NCI-H82 treated with DMSO at 0.1 percent for 48 hours (cell line): Measurements from ENCODE around the gene TP73.

Experiments used
- DNase-seq: peaks from one replicate; lab custom pipeline; 2025; ENCODE audit not compliant: unreplicated experiment; lab: John Stamatoyannopoulos, UW

The TP73 gene

GRCh38 chr1:3671371-3672180, 19.3 kb downstream of the TP73 start:
- DNase-seq: no peak

- DNase-seq: no peak
Measured at GRCh38 chr1:3672231-3672970, 20.1 kb downstream of the TP73 start.

DNA sequence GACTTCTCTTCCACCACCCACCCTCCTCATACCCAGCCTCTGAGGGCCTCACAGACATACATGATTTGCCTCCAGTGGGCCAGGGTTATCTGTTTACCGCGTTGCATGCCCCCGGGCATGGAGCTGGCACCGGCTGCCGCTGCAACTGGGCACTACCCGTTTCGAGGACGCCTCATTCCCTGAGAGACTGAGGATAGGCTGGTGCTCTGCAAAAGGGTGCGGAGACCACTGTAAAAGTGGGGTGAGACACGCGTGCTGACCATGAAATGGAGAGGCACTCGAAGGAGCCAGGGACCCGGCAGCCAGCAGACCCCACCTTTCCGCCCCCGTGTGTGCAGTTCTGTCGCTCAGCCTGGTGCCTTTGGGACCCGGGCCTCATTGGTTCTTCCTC, 20.6 kb downstream of the TP73 start:
- no peak for DNase-seq

DNA sequence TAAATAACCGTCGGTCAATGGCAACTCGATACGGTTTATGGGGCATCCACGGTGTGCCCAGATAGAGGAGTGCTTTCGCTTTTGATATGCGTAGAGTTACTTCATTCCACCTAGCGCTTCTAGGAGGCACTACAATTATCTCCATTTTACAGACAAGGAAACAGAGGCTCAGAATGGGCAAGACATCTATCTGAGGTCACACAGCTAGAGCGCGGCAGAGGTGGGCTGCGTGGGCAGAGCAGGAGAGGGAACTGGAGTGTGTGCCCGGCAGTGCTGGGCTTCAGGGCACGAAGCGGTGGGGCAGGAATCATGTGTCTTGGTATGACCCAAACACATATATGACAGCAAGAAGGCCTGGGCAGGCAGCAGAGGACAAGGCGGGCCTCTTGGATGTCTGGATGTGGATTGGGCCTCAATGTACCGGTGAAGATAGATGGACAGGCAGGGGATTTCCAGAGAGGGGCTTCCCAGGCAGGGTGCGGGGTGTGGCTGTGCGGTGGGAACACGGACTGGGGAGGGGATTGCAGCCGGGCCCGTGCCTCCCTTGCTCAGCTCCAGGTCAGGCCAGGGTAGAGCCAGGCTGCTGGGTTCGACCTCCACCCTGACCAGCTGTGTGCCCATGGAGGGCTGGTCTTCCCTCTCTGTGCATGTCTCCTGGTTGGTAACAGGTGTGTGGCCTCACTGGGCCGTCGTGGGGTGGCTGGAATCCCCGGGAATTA, 21.2 kb downstream of the TP73 start:
- no peak for DNase-seq

GRCh38 chr1:3674100-3675094, 22.1 kb downstream of the TP73 start:
- no peak for DNase-seq

GRCh38 chr1:3675436-3675835, 23.1 kb downstream of the TP73 start:
- DNase-seq: no peak

DNA sequence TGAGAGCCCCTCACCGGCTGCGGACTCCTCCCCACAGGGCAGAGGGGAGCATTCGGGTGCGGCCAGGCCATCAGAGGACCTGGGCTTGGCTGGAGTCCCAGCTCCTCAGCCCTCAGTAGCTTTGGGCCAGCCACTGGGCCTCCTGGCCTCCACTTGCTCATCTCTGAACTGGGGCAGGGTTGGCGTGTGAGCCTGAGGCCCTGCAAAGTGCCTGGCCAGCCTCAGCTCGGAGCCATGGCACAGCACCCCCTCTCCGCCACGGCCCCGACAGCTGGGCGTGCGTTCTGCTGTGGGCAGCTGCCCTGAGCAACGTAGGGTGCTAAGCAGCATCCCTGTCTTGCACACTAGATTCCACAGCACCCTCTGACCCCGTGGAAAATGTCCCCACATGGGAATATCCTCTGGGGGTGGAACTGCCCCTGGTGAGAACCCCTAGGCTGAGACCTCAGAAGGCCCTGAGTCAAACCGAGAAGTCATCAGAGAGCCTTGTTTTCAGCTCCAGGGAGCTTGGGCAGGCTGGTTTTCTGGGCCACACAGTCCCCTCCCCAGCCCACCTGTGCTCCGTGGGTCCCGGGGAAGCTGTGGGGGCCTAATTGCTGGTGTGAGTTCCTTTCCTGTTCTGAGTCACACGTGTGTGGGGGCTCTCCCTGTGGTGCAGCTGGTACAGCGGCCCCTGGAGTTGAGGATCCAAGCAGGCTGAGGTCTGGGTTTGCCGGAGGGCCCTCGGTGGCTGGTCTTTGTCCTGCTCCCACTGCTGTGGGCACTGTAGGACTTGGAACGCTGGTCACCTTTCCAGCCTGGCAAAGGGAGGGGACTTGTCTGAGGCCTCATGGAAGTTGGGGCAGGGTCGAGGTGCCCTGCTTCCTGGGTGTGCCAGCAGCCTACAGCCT, 24.5 kb downstream of the TP73 start:
- DNase-seq: no peak

DNA sequence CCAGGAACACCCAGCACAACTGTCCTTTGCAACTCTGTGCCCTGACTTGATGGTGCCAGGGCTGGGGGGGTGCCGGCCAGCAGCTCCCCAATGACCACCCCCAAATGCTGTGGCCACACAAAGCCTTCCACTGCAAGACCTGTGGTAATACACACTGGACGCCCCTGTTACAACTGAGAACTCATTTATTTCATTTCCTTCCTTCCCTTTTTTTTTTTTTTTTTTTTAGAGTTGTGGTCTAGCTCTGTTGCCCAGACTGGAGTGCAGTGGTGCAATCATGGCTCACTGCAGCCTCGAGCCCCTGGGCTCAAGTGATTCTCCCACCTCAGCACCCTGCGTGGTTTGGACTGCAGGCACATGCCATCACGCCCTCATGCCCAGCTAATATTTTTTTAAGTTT, 25.2 kb downstream of the TP73 start:
- DNase-seq: no peak

GRCh38 chr1:3678361-3679097, 26.2 kb downstream of the TP73 start:
- no peak for DNase-seq

GRCh38 chr1:3679098-3679555, 26.8 kb downstream of the TP73 start:
- DNase-seq: no peak

GRCh38 chr1:3679799-3680453, 27.6 kb downstream of the TP73 start:
- DNase-seq: no peak

GRCh38 chr1:3680488-3681230, 28.3 kb downstream of the TP73 start:
- no peak for DNase-seq

DNA sequence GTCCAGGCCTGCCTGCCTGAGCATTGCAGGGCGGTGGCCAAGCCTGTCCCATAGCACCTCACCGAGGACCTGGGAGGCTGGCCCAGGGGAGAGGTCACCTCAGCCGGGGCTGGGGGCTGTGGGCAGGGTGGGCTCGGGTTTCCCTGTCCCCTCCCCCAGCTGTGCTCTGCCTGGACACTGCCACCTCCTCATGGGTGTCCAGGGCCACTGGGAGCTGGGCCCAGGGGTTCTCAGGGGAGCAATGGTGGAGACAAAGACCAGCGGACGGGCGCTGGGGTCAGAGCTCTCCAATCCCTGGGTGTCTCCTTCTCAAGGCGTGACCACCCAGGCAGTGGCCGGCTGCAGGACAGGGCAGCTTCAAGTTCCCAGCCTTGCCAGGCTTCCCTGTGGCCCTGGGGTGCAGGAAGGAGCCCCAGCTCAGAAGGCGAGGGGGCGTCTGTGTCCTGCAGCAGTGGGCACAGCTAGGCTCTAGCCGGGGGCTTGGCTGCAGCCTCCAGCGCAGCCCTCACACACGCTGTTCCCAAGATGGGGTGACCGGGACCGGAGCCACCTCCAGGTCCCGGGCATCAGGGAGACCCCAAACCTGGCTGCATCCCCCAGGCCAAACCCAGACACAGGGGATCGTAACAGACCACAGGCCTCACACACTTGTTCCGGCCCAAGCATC, 29.0 kb downstream of the TP73 start:
- no peak for DNase-seq

- no peak for DNase-seq
Measured at GRCh38 chr1:3681898-3682806, 29.8 kb downstream of the TP73 start.

GRCh38 chr1:3683197-3683596, 30.9 kb downstream of the TP73 start:
- no peak for DNase-seq

GRCh38 chr1:3683992-3684391, 31.7 kb downstream of the TP73 start:
- no peak for DNase-seq
